ENCODE measurements around the gene TPK1. TPM values are rescaled to one million over a fixed set of nuclear protein-coding genes. Genes with fewer than 3 reads are reported as not detected.
"Not testable (repeated sequence)": the region's sequence is repeated elsewhere in the genome, so short reads cannot be mapped to it uniquely, and the experiment has no call there.

Gene TPK1
- total RNA-seq, 1 experiment from 2014 or later: 3.3 TPM

DNA sequence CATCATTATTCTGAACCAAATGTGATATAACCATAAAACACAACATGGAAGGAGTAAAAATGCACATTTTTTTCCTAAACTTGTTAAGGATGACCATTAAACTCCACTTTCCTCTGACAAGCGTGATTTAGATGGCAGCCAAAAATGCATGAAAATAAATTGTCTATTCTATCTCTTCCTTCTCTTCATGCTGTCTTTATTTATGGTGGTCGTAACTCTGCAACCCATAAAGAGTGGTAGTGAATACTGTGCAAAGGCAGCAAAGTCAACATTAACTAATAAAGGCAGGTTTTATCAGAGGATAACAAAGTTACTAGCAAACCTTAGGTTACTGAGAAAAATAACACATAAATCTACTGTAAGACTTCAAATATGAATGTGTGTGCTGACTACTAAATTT lies 106.6 kb downstream of the TPK1 start:
- no peak for DNase-seq (ENCODE audit: low read depth, low spot score)
- Histone ChIP-seq H3K4me3 (ENCODE audit: low read depth in 2 of 2, low read length in 2 of 2) (no peak overlapping the region), H3K27me3 (ENCODE audit: control insufficient read depth, insufficient read depth, low read length) (no peaks in the 10 kb centered on the region), H3K4me1 (ENCODE audit: control insufficient read depth, insufficient read depth, low read length) (no peaks in the 10 kb centered on the region), H3K9me3 (ENCODE audit: control insufficient read depth, insufficient read depth, low read depth, low read length) (no peaks in the 10 kb centered on the region), H3K27ac (ENCODE audit: low read length) (no peak overlapping the region), H3K36me3 (ENCODE audit: control insufficient read depth, insufficient read depth, low read length) (no peaks in the 10 kb centered on the region)
- ChIA-PET POLR2A (no interaction called here), CTCF (no interaction called here)
- TF ChIP-seq TCF7L2 (IDR thresholded peaks at IDR 0.05; ENCODE audit: low read depth, low read length): no peak
- in situ Hi-C loops (cut with HindIII; ENCODE audit: low pct_unique_long_range_greater_than_20kb, low sequenced_read_pairs) (no loop called here), intact Hi-C loops (cut with micrococcal nuclease; ENCODE audit: unreplicated experiment) (no loop called here)
- ATAC-seq: no peak
- BruUV-seq (replicated peaks): no TSS peak

DNA sequence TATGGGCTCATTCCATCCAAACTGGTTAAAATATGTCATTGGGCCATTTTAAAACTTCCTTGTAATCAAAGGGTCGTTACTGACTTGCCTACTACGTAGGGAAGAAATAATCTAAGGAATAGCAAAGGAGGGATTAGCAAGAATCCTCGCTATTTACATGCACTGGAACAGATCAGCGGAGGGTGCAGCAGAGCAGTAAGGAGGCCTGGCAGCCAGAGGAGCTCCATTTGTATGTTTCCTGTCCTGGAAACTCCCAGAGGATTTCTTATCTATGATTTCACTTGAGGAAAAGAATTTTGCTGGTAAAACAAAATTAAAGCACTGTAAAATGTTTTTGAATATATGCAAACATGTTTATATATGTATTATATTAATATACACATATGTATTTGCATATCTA lies 107.3 kb downstream of the TPK1 start:
- Histone ChIP-seq H3K36me3 (ENCODE audit: control insufficient read depth, insufficient read depth, low read length) (no peaks in the 10 kb centered on the region), H3K9me3 (ENCODE audit: control insufficient read depth, insufficient read depth, low read depth, low read length) (no peaks in the 10 kb centered on the region), H3K4me3 (ENCODE audit: low read depth in 2 of 2, low read length in 2 of 2) (no peak overlapping the region), H3K4me1 (ENCODE audit: control insufficient read depth, insufficient read depth, low read length) (no peaks in the 10 kb centered on the region), H3K27me3 (ENCODE audit: control insufficient read depth, insufficient read depth, low read length) (no peaks in the 10 kb centered on the region), H3K27ac (ENCODE audit: low read length) (no peak overlapping the region)
- DNase-seq (ENCODE audit: low read depth, low spot score) (no peak), ATAC-seq (no peak)
- ChIA-PET CTCF (no interaction called here), POLR2A (no interaction called here)
- BruUV-seq (replicated peaks): no TSS peak
- in situ Hi-C loops (cut with HindIII; ENCODE audit: low pct_unique_long_range_greater_than_20kb, low sequenced_read_pairs) (no loop called here), intact Hi-C loops (cut with micrococcal nuclease; ENCODE audit: unreplicated experiment) (no loop called here)
- TF ChIP-seq, protein P1, sequence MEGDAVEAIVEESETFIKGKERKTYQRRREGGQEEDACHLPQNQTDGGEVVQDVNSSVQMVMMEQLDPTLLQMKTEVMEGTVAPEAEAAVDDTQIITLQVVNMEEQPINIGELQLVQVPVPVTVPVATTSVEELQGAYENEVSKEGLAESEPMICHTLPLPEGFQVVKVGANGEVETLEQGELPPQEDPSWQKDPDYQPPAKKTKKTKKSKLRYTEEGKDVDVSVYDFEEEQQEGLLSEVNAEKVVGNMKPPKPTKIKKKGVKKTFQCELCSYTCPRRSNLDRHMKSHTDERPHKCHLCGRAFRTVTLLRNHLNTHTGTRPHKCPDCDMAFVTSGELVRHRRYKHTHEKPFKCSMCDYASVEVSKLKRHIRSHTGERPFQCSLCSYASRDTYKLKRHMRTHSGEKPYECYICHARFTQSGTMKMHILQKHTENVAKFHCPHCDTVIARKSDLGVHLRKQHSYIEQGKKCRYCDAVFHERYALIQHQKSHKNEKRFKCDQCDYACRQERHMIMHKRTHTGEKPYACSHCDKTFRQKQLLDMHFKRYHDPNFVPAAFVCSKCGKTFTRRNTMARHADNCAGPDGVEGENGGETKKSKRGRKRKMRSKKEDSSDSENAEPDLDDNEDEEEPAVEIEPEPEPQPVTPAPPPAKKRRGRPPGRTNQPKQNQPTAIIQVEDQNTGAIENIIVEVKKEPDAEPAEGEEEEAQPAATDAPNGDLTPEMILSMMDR (IDR thresholded peaks at IDR 0.05): no peak
- TF ChIP-seq, protein P2, sequence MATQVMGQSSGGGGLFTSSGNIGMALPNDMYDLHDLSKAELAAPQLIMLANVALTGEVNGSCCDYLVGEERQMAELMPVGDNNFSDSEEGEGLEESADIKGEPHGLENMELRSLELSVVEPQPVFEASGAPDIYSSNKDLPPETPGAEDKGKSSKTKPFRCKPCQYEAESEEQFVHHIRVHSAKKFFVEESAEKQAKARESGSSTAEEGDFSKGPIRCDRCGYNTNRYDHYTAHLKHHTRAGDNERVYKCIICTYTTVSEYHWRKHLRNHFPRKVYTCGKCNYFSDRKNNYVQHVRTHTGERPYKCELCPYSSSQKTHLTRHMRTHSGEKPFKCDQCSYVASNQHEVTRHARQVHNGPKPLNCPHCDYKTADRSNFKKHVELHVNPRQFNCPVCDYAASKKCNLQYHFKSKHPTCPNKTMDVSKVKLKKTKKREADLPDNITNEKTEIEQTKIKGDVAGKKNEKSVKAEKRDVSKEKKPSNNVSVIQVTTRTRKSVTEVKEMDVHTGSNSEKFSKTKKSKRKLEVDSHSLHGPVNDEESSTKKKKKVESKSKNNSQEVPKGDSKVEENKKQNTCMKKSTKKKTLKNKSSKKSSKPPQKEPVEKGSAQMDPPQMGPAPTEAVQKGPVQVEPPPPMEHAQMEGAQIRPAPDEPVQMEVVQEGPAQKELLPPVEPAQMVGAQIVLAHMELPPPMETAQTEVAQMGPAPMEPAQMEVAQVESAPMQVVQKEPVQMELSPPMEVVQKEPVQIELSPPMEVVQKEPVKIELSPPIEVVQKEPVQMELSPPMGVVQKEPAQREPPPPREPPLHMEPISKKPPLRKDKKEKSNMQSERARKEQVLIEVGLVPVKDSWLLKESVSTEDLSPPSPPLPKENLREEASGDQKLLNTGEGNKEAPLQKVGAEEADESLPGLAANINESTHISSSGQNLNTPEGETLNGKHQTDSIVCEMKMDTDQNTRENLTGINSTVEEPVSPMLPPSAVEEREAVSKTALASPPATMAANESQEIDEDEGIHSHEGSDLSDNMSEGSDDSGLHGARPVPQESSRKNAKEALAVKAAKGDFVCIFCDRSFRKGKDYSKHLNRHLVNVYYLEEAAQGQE (IDR thresholded peaks at IDR 0.05; ENCODE audit: insufficient read depth in 1 of 2, low read depth in 2 of 2, low read length in 1 of 2): no peak
- TF ChIP-seq POLR2AphosphoS5 (IDR thresholded peaks at IDR 0.05; ENCODE audit: low read depth, low read length) (no peak), TCF7L2 (IDR thresholded peaks at IDR 0.05; ENCODE audit: low read depth, low read length) (no peak)

DNA sequence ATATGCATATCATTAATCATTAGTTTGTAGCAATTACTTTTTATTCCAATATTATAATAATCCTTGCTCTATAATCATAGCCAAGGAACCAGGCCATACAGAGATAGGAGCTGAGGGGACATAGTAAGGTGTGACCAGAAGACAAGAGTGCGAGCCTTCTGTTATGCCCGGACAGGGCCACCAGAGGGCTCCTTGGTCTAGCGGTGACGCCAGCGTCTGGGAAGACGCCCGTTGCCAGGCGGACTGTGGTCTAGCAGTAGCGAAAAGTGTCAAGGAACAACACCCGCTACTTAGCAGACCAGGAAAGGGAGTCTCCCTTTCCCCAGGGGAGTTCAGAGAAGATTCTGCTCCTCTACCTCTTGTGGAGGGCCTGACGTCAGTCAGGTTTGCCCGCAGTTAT lies 109.0 kb downstream of the TPK1 start:
- H3K4me1 ChIP-seq (ENCODE audit: control insufficient read depth, insufficient read depth, low read length); in situ Hi-C loops (cut with HindIII; ENCODE audit: low pct_unique_long_range_greater_than_20kb, low sequenced_read_pairs); H3K9me3 ChIP-seq (ENCODE audit: control insufficient read depth, insufficient read depth, low read depth, low read length); H3K27ac ChIP-seq (ENCODE audit: low read length); H3K27me3 ChIP-seq (ENCODE audit: control insufficient read depth, insufficient read depth, low read length); intact Hi-C loops (cut with micrococcal nuclease; ENCODE audit: unreplicated experiment); DNase-seq (ENCODE audit: low read depth, low spot score); H3K36me3 ChIP-seq (ENCODE audit: control insufficient read depth, insufficient read depth, low read length); ATAC-seq; CTCF ChIA-PET; POLR2A ChIA-PET; BruUV-seq (replicated peaks); H3K4me3 ChIP-seq (ENCODE audit: low read depth in 2 of 2, low read length in 2 of 2): not testable (repeated sequence)
- TF ChIP-seq, protein P1 (IDR thresholded peaks at IDR 0.05): peak; percentile 55

All from Panc1 (cell line).